ENCODE measurements around the gene SRMS. TPM values are rescaled to one million over a fixed set of nuclear protein-coding genes. Genes with fewer than 3 reads are reported as not detected.

The SRMS gene
- total RNA-seq, 1 experiment from 2014 or later, result 3.2 TPM

GRCh38 chr20:63540417-63541186 lies 6.9 kb downstream of the SRMS start:
- CTCF ChIA-PET, result interaction anchor here (3.3 kb wide), 1 partner anchor 433 kb away, joined by 30 read pairs; no protein-coding TSS in a partner anchor
- Histone ChIP-seq H3K4me2 (ENCODE audit: low read length) (peak overlapping the region; percentile 76), H2AFZ (ENCODE audit: low read depth, low read length, poor library complexity, severe bottlenecking) (no peak overlapping the region), H3K9me2 (ENCODE audit: insufficient read depth) (no peaks in the 10 kb centered on the region), H3K79me2 (ENCODE audit: insufficient read depth, low read length) (no peaks in the 10 kb centered on the region), H3K27ac (ENCODE audit: low read depth, low read length) (peak overlapping the region; percentile 72; the same call in 1 of the 2 replicates), H4K20me1 (ENCODE audit: insufficient read depth) (no peaks in the 10 kb centered on the region), H3K27me3 (ENCODE audit: insufficient read depth, low read length) (no peaks in the 10 kb centered on the region), H3K4me3 (replicated peaks in 1 of 2; ENCODE audit: low read depth in 1 of 2, low read length in 2 of 2) (peak overlapping the region in 1 of 2 experiments; percentile 64; a peak in 3 of 4 replicates), H3K9ac (ENCODE audit: low read length) (no peak overlapping the region), H3K36me3 (ENCODE audit: control insufficient read depth in 1 of 2, insufficient read depth in 2 of 2, low read length in 2 of 2) (no peaks in the 10 kb centered on the region), H3K9me3 (ENCODE audit: control insufficient read depth in 1 of 2, insufficient read depth in 1 of 2, low read depth in 1 of 2, low read length in 2 of 2) (no peaks in the 10 kb centered on the region), H3K4me1 (ENCODE audit: control insufficient read depth in 1 of 2, insufficient read depth in 2 of 2, low read length in 2 of 2) (peaks cover 52 to 95% of the 10 kb centered on the region in 2 experiments)
- POLR2A ChIA-PET, result no interaction called here
- intact Hi-C loops (cut with micrococcal nuclease), result no loop called here
- RAD21 ChIA-PET (ENCODE audit: low non-redundant PET in 1 of 2, low total read pairs in 2 of 2, uncharacterized antibody in 2 of 2, unreplicated experiment in 2 of 2), result no interaction called here
- no peak for TF ChIP-seq MAX (IDR thresholded peaks at IDR 0.05)
- no peak for TF ChIP-seq YY1 (IDR thresholded peaks at IDR 0.05; ENCODE audit: extremely low read depth, insufficient replicate concordance, low read depth, low read length)
- no peak for TF ChIP-seq ELF1 (IDR thresholded peaks at IDR 0.05; ENCODE audit: borderline replicate concordance, low read depth)
- TF ChIP-seq SP1 (IDR thresholded peaks at IDR 0.05; ENCODE audit: low read depth), result no peak
- no peak for TF ChIP-seq ZFX (IDR thresholded peaks at IDR 0.05)
- TF ChIP-seq, protein P1, sequence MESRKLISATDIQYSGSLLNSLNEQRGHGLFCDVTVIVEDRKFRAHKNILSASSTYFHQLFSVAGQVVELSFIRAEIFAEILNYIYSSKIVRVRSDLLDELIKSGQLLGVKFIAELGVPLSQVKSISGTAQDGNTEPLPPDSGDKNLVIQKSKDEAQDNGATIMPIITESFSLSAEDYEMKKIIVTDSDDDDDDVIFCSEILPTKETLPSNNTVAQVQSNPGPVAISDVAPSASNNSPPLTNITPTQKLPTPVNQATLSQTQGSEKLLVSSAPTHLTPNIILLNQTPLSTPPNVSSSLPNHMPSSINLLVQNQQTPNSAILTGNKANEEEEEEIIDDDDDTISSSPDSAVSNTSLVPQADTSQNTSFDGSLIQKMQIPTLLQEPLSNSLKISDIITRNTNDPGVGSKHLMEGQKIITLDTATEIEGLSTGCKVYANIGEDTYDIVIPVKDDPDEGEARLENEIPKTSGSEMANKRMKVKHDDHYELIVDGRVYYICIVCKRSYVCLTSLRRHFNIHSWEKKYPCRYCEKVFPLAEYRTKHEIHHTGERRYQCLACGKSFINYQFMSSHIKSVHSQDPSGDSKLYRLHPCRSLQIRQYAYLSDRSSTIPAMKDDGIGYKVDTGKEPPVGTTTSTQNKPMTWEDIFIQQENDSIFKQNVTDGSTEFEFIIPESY (IDR thresholded peaks at IDR 0.05; ENCODE audit: extremely low read depth, insufficient replicate concordance, low read length), result no peak
- TF ChIP-seq REST (IDR thresholded peaks at IDR 0.05; ENCODE audit: low read depth), result no peak
- TF ChIP-seq CBX3 (IDR thresholded peaks at IDR 0.05; ENCODE audit: low read depth), result no peak
- no peak for TF ChIP-seq RAD21 (IDR thresholded peaks at IDR 0.05; ENCODE audit: low read depth)
- no peak for TF ChIP-seq TCF7L2 (IDR thresholded peaks at IDR 0.05; ENCODE audit: borderline replicate concordance, extremely low read depth, insufficient read depth, insufficient read length)
- no peak for TF ChIP-seq POLR2AphosphoS5 (IDR thresholded peaks at IDR 0.05; ENCODE audit: low read depth, low read length)
- DNase-seq (ENCODE audit: low read depth, low spot score), result no peak
- ATAC-seq, result no peak
- BruUV-seq (replicated peaks), result no TSS peak
